B cell (primary cell): ENCODE measurements around the gene ZNF141. TPM values are rescaled to one million over a fixed set of nuclear protein-coding genes. Genes with fewer than 3 reads are reported as not detected.

Source experiments
- ATAC-seq: fragments of 200-7000 bp; cut with Tn5 transposase; one replicate; pipeline ENCODE4 v1.10.0; 2021; ENCODE audit warnings: low read depth, mild to moderate bottlenecking, moderate number of reproducible peaks, moderate library complexity
- CTCF ChIA-PET: fragments of 350-600 bp; sonication (Branson Sonifier 250); formaldehyde crosslinking; loops from one replicate; lab custom pipeline; 2021; ENCODE audit warnings: antibody characterized with exemption, inconsistent platforms; lab: Charles Lee
- POLR2A ChIA-PET: fragments of 350-600 bp; sonication (Branson Sonifier 250); formaldehyde crosslinking; loops from one replicate; lab custom pipeline; 2021; ENCODE audit warnings: antibody characterized with exemption; lab: Charles Lee
- DNase-seq: peaks from one replicate; pipeline ENCODE4 v3.0.0; 2013
- H2AFZ ChIP-seq: 2 replicates; pipeline ENCODE4 v1.6.1; 2012; ENCODE audit warnings: mild to moderate bottlenecking, low read depth, low read length; ENCODE audit not compliant: insufficient read depth, poor library complexity, severe bottlenecking
- H3K27ac ChIP-seq, 2 donors: 1 replicate in 1 of 2; 2 replicates in 1 of 2; pipeline ENCODE4 v1.5.1; 2012 to 2013; ENCODE audit warnings: low read length in 2 of 2, mild to moderate bottlenecking in 2 of 2, moderate library complexity in 1 of 2
- H3K27me3 ChIP-seq, 4 experiments: fragments of 200-600 bp in 1 of 4; sonication (generic) in 1 of 4; replicated peaks in 1 of 4; 1 replicate in 2 of 4; 2 replicates in 2 of 4; pipeline versions ENCODE4 v1.6.1 to v1.7.0; 2013 to 2016; ENCODE audit warnings: low read length in 3 of 4, mild to moderate bottlenecking in 2 of 4, mixed read lengths in 1 of 4, moderate library complexity in 1 of 4; ENCODE audit not compliant: insufficient read depth in 4 of 4, control insufficient read depth in 3 of 4; ENCODE audit errors: control extremely low read depth in 1 of 4
- H3K36me3 ChIP-seq, 2 experiments: replicated peaks in 1 of 2; 1 replicate in 1 of 2; 2 replicates in 1 of 2; pipeline versions ENCODE4 v1.6.1 to v1.7.1; 2013; ENCODE audit warnings: low read length in 1 of 2; ENCODE audit not compliant: insufficient read depth in 2 of 2, control insufficient read depth in 1 of 2; ENCODE audit errors: control extremely low read depth in 1 of 2, extremely low read depth in 1 of 2
- H3K4me1 ChIP-seq, 2 donors: fragments of 200-600 bp in 1 of 2; sonication (generic) in 1 of 2; 1 replicate in 1 of 2; 2 replicates in 1 of 2; pipeline versions ENCODE4 v1.5.1 to v1.6.1; 2013 to 2017; ENCODE audit warnings: low read length in 2 of 2; ENCODE audit not compliant: control insufficient read depth in 2 of 2, insufficient read depth in 2 of 2
- H3K4me2 ChIP-seq: replicated peaks from 2 replicates; pipeline ENCODE3; 2012; ENCODE audit warnings: mild to moderate bottlenecking, low read depth, low read length; ENCODE audit not compliant: poor library complexity, severe bottlenecking
- H3K4me3 ChIP-seq, 5 experiments: fragments of 200-600 bp in 1 of 5; sonication (generic) in 1 of 5; 1 replicate in 3 of 5; 2 replicates in 2 of 5; pipeline versions ENCODE4 v1.5.1 to v1.7.0; 2011 to 2016; ENCODE audit warnings: low read length in 4 of 5, mild to moderate bottlenecking in 4 of 5, low read depth in 2 of 5, control low read depth in 1 of 5, moderate library complexity in 1 of 5; ENCODE audit not compliant: insufficient read depth in 1 of 5; ENCODE audit errors: control extremely low read depth in 1 of 5, extremely low read depth in 1 of 5
- H3K79me2 ChIP-seq: fragments of 200-600 bp; sonication (generic); one replicate; pipeline ENCODE4 v1.6.0; 2016; ENCODE audit warnings: low read length; ENCODE audit not compliant: control insufficient read depth, insufficient read depth
- H3K9ac ChIP-seq: fragments of 200-600 bp; sonication (generic); 2 replicates; pipeline ENCODE4 v1.6.1; 2017; ENCODE audit warnings: mild to moderate bottlenecking, low read length, moderate library complexity
- H3K9me3 ChIP-seq, 3 donors: one replicate each; pipeline versions ENCODE4 v1.6.1 to v1.7.1; 2013; ENCODE audit warnings: low read length in 2 of 3; ENCODE audit not compliant: control insufficient read depth in 2 of 3, insufficient read depth in 1 of 3; ENCODE audit errors: control extremely low read depth in 1 of 3
- H4K20me1 ChIP-seq: 2 replicates; pipeline ENCODE4 v1.6.0; 2012; ENCODE audit warnings: mild to moderate bottlenecking, low read length; ENCODE audit not compliant: insufficient read depth, control insufficient read depth, poor library complexity, severe bottlenecking
- H3K27ac Mint-ChIP-seq: one replicate; pipeline ENCODE4 v1.8.0; 2021; ENCODE audit warnings: mixed read lengths
- H3K27me3 Mint-ChIP-seq: one replicate; pipeline ENCODE4 v1.8.0; 2021; ENCODE audit warnings: mixed read lengths
- H3K4me1 Mint-ChIP-seq: one replicate; pipeline ENCODE4 v1.8.0; 2021; ENCODE audit warnings: mixed read lengths
- H3K4me3 Mint-ChIP-seq: one replicate; pipeline ENCODE4 v1.8.0; 2021; ENCODE audit warnings: mixed read lengths
- H3K9me3 Mint-ChIP-seq: one replicate; pipeline ENCODE4 v1.8.0; 2022; ENCODE audit warnings: mixed read lengths; ENCODE audit not compliant: insufficient read depth
- CTCF ChIP-seq: fragments of 200-600 bp; IDR thresholded peaks from one replicate; pipeline ENCODE4 v1.8.0; 2022; ENCODE audit warnings: antibody characterized with exemption, mild to moderate bottlenecking
- EZH2 ChIP-seq: IDR thresholded peaks from 2 replicates; pipeline ENCODE4 v1.6.1; 2012; ENCODE audit warnings: borderline replicate concordance, low read depth, mild to moderate bottlenecking, moderate library complexity, low read length; ENCODE audit not compliant: insufficient read depth, poor library complexity, severe bottlenecking
- WGBS: methylation state at CpG from one replicate; pipeline ENCODE4 v1.1.5; 2013; ENCODE audit warnings: missing lambda C conversion rate; ENCODE audit not compliant: insufficient coverage; 5-methylcytosine and 5-hydroxymethylcytosine counted together
- intact Hi-C: fragments of 100-400 bp; cut with micrococcal nuclease; formaldehyde crosslinking; loops from one replicate; pipeline ENCODE4 v1.10.0; 2022
- polyA plus RNA-seq: library from polyadenylated mRNA; depleted of rRNA; stranded (reverse); fragments of >200 nt; gene quantifications from 2 replicates; pipeline ENCODE4 v1.2.3, GENCODE V29; 2012
- total RNA-seq, 2 donors: library from RNA; stranded (reverse); fragments of 120-200 nt in 1 of 2; gene quantifications; 1 replicate in 1 of 2; 2 replicates in 1 of 2; pipeline versions ENCODE4 v1.2.3 to v1.2.4, GENCODE V29; 2013 to 2022

ZNF141 gene
- total and polyA plus RNA-seq, 2 donors (not counting 1 experiment from before 2014, with no cell fraction given), result 8.0 to 68.1 TPM

GRCh38 chr4:309807-310206, 27.8 kb upstream of the ZNF141 start:
- peaks cover 7% of the 10 kb centered on the region for H3K9me3 Mint-ChIP-seq

More at GRCh38 chr4:309807-310206, 27.8 kb upstream of the ZNF141 start:
- Histone ChIP-seq H3K4me3 (no peak overlapping the region), H3K4me1 (peaks cover 12 to 20% of the 10 kb centered on the region in 2 donors), H3K9ac (no peak overlapping the region), H3K27ac (no peak overlapping the region), H3K79me2 (no peaks in the 10 kb centered on the region), H2AFZ (no peak overlapping the region), H4K20me1 (no peaks in the 10 kb centered on the region), H3K27me3 (peaks cover 0 to 6% (median 0%) of the 10 kb centered on the region in 4 experiments), H3K4me2 (no peak overlapping the region), H3K9me3 (peaks cover 4 to 71% (median 65%) of the 10 kb centered on the region in 3 donors), H3K36me3 (no peaks in the 10 kb centered on the region)
- ChIA-PET CTCF (no interaction called here), POLR2A (no interaction called here)
- Mint-ChIP-seq H3K27ac (no peak overlapping the region), H3K4me3 (no peak overlapping the region), H3K4me1 (peaks cover 28% of the 10 kb centered on the region), H3K27me3 (no peaks in the 10 kb centered on the region)
- WGBS, result no CpG with 5 or more reads among the region's 1 CpG
- DNase-seq (no peak), ATAC-seq (no peak)
- intact Hi-C loops, result no loop called here
- TF ChIP-seq EZH2 (no peak), CTCF (no peak)
